Measurements from ENCODE around the gene MYO3A. TPM values are rescaled to one million over a fixed set of nuclear protein-coding genes. Genes with fewer than 3 reads are reported as not detected.

The MYO3A gene
- total and polyA plus RNA-seq, 4 donors, result 0.33 TPM; not detected in 2

DNA sequence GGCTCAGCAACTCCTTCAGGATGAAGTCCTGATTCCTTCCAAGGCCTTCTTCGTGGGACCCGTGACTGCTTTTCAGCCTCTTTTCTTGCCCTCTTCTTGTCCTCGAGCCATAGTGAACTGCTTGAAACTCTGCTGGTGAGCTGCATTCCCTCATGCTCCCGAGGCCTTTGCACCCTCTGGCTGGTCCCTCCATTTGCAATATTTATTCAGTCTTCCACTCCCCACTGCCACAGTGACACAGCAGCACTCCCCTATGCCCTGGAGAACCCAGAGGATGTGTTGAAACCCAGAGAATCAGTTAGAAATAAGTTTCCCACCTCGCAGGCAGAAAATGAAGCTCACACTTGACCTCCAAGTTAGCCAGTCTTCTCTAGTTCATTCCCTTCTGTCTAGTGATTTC, 260.2 kb downstream of the MYO3A start:
- TF ChIP-seq FOXA2 (IDR thresholded peaks at IDR 0.05) (no peak), NR2F2 (IDR thresholded peaks at IDR 0.05) (no peak), RAD21 (IDR thresholded peaks at IDR 0.05) (no peak), HNF4G (IDR thresholded peaks at IDR 0.05) (no peak), SP1 (IDR thresholded peaks at IDR 0.05) (no peak), HNF4A (conservative IDR thresholded peaks at IDR 0.05) (no peak), FOXA1 (IDR thresholded peaks at IDR 0.05) (no peak), JUND (IDR thresholded peaks at IDR 0.05) (no peak), EGR1 (IDR thresholded peaks at IDR 0.05; ENCODE audit: low read depth in 2 of 2) (no peak), RXRA (IDR thresholded peaks at IDR 0.05) (no peak)
- TF ChIP-seq, protein P1, sequence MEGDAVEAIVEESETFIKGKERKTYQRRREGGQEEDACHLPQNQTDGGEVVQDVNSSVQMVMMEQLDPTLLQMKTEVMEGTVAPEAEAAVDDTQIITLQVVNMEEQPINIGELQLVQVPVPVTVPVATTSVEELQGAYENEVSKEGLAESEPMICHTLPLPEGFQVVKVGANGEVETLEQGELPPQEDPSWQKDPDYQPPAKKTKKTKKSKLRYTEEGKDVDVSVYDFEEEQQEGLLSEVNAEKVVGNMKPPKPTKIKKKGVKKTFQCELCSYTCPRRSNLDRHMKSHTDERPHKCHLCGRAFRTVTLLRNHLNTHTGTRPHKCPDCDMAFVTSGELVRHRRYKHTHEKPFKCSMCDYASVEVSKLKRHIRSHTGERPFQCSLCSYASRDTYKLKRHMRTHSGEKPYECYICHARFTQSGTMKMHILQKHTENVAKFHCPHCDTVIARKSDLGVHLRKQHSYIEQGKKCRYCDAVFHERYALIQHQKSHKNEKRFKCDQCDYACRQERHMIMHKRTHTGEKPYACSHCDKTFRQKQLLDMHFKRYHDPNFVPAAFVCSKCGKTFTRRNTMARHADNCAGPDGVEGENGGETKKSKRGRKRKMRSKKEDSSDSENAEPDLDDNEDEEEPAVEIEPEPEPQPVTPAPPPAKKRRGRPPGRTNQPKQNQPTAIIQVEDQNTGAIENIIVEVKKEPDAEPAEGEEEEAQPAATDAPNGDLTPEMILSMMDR (IDR thresholded peaks at IDR 0.05; ENCODE audit: low read depth, low read length, missing input control), result no peak
- TF ChIP-seq, protein P2, sequence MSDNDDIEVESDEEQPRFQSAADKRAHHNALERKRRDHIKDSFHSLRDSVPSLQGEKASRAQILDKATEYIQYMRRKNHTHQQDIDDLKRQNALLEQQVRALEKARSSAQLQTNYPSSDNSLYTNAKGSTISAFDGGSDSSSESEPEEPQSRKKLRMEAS (IDR thresholded peaks at IDR 0.05), result no peak
- H3K4me1 ChIP-seq (ENCODE audit: control insufficient read depth in 4 of 4, insufficient read depth in 4 of 4, low read length in 3 of 4), result no peaks in the 10 kb centered on the region
- peaks cover 0 to 2% (median 0%) of the 10 kb centered on the region in 4 donors for H3K27me3 ChIP-seq (ENCODE audit: control insufficient read depth in 4 of 4, insufficient read depth in 4 of 4, low read length in 3 of 4)

DNA sequence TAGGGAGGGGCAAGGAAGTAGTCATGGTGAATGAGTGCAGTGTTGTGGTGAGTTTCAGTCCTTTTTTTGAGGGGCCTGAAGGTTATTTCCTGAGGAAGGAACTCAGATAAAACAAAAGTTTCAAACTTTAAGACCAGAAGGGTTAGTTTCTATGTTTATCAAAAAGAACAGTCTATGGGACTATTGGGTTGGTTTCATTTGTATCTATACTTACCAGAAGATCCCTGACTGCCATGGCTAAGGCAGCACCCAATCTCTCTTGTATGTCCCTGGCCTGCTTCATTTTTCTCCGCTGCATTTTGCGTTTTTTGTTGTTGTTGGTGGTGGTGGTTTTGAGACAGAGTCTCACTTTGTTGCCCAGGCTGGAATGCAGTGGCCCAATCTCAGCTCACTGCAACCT, 263.2 kb downstream of the MYO3A start:
- H3K27me3 ChIP-seq (ENCODE audit: control insufficient read depth in 4 of 4, insufficient read depth in 4 of 4, low read length in 3 of 4), result peaks cover 0 to 2% (median 0%) of the 10 kb centered on the region in 4 donors
- H3K9me3 ChIP-seq (ENCODE audit: control insufficient read depth in 4 of 4, low read length in 3 of 4), result peaks cover 0 to 1% (median 0%) of the 10 kb centered on the region in 4 donors
- WGBS, result 91% methylated on average over 2 of the region's 2 CpGs
- TF ChIP-seq RAD21 (IDR thresholded peaks at IDR 0.05), result no peak
- TF ChIP-seq, protein P1 (IDR thresholded peaks at IDR 0.05; ENCODE audit: low read depth, low read length, missing input control), result no peak
- TF ChIP-seq, protein P3, sequence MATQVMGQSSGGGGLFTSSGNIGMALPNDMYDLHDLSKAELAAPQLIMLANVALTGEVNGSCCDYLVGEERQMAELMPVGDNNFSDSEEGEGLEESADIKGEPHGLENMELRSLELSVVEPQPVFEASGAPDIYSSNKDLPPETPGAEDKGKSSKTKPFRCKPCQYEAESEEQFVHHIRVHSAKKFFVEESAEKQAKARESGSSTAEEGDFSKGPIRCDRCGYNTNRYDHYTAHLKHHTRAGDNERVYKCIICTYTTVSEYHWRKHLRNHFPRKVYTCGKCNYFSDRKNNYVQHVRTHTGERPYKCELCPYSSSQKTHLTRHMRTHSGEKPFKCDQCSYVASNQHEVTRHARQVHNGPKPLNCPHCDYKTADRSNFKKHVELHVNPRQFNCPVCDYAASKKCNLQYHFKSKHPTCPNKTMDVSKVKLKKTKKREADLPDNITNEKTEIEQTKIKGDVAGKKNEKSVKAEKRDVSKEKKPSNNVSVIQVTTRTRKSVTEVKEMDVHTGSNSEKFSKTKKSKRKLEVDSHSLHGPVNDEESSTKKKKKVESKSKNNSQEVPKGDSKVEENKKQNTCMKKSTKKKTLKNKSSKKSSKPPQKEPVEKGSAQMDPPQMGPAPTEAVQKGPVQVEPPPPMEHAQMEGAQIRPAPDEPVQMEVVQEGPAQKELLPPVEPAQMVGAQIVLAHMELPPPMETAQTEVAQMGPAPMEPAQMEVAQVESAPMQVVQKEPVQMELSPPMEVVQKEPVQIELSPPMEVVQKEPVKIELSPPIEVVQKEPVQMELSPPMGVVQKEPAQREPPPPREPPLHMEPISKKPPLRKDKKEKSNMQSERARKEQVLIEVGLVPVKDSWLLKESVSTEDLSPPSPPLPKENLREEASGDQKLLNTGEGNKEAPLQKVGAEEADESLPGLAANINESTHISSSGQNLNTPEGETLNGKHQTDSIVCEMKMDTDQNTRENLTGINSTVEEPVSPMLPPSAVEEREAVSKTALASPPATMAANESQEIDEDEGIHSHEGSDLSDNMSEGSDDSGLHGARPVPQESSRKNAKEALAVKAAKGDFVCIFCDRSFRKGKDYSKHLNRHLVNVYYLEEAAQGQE (IDR thresholded peaks at IDR 0.05), result no peak
- TF ChIP-seq FOXA1 (IDR thresholded peaks at IDR 0.05), result no peak
- no peak for TF ChIP-seq HNF4A (conservative IDR thresholded peaks at IDR 0.05)
- TF ChIP-seq TAF1 (conservative IDR thresholded peaks at IDR 0.05), result no peak
- no peak for TF ChIP-seq HNF4G (IDR thresholded peaks at IDR 0.05)
- TF ChIP-seq NR2F2 (IDR thresholded peaks at IDR 0.05), result no peak
- TF ChIP-seq JUND (IDR thresholded peaks at IDR 0.05), result no peak
- no peak for TF ChIP-seq YY1 (IDR thresholded peaks at IDR 0.05)
- TF ChIP-seq, protein P2 (IDR thresholded peaks at IDR 0.05), result no peak
- TF ChIP-seq RXRA (IDR thresholded peaks at IDR 0.05), result no peak
- no peak for TF ChIP-seq SP1 (IDR thresholded peaks at IDR 0.05)
- TF ChIP-seq EGR1 (IDR thresholded peaks at IDR 0.05; ENCODE audit: low read depth in 2 of 2), result no peak
- no peak for TF ChIP-seq GABPA (IDR thresholded peaks at IDR 0.05 in 1 of 2, conservative IDR thresholded peaks at IDR 0.05 in 1 of 2)
- TF ChIP-seq FOXA2 (IDR thresholded peaks at IDR 0.05), result no peak
- TF ChIP-seq ATF3 (IDR thresholded peaks at IDR 0.05), result no peak
- TF ChIP-seq, protein P4, sequence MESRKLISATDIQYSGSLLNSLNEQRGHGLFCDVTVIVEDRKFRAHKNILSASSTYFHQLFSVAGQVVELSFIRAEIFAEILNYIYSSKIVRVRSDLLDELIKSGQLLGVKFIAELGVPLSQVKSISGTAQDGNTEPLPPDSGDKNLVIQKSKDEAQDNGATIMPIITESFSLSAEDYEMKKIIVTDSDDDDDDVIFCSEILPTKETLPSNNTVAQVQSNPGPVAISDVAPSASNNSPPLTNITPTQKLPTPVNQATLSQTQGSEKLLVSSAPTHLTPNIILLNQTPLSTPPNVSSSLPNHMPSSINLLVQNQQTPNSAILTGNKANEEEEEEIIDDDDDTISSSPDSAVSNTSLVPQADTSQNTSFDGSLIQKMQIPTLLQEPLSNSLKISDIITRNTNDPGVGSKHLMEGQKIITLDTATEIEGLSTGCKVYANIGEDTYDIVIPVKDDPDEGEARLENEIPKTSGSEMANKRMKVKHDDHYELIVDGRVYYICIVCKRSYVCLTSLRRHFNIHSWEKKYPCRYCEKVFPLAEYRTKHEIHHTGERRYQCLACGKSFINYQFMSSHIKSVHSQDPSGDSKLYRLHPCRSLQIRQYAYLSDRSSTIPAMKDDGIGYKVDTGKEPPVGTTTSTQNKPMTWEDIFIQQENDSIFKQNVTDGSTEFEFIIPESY (IDR thresholded peaks at IDR 0.05), result no peak
- no peaks in the 10 kb centered on the region for H3K4me1 ChIP-seq (ENCODE audit: control insufficient read depth in 4 of 4, insufficient read depth in 4 of 4, low read length in 3 of 4)
- H3K4me3 ChIP-seq (ENCODE audit: low read depth in 1 of 3, low read length in 3 of 3), result no peak overlapping the region
- DNase-seq (ENCODE audit: low spot score), result no peak
- H3K27ac ChIP-seq (ENCODE audit: low read depth in 1 of 2, low read length in 2 of 2), result no peak overlapping the region
- no peaks in the 10 kb centered on the region for H3K36me3 ChIP-seq (ENCODE audit: control insufficient read depth in 4 of 4, insufficient read depth in 3 of 4, low read depth in 1 of 4, low read length in 3 of 4)
- H3K9ac ChIP-seq (ENCODE audit: low read depth in 1 of 2, low read length in 2 of 2), result no peak overlapping the region

More for the DNA sequence above, 260.2 kb downstream of the MYO3A start:
- no peaks in the 10 kb centered on the region for H3K36me3 ChIP-seq (ENCODE audit: control insufficient read depth in 4 of 4, insufficient read depth in 3 of 4, low read depth in 1 of 4, low read length in 3 of 4)
- no peak overlapping the region for H3K27ac ChIP-seq (ENCODE audit: low read depth in 1 of 2, low read length in 2 of 2)
- no peak overlapping the region for H3K9ac ChIP-seq (ENCODE audit: low read depth in 1 of 2, low read length in 2 of 2)
- no peak overlapping the region for H3K4me3 ChIP-seq (ENCODE audit: low read depth in 1 of 3, low read length in 3 of 3)
- H3K9me3 ChIP-seq (ENCODE audit: control insufficient read depth in 4 of 4, low read length in 3 of 4), result peaks cover 0 to 1% (median 0%) of the 10 kb centered on the region in 4 donors
- DNase-seq (ENCODE audit: low spot score), result no peak
- WGBS, result 67% methylated on average over 5 of the region's 5 CpGs

Measured in liver (tissue), 9 donors.